CD4-positive, alpha-beta T cell treated with Interleukin-12 subunit alpha and Interleukin-12 subunit beta, for 1 hour (primary cell): ENCODE results near the gene ADCY10.
"Not testable (repeated sequence)": the region's sequence is repeated elsewhere in the genome, so short reads cannot be mapped to it uniquely, and the experiment has no call there.

Experiments
- DNase-seq: peaks from one replicate; pipeline ENCODE4 v3.0.0-alpha.2; 2020

Gene ADCY10

DNA sequence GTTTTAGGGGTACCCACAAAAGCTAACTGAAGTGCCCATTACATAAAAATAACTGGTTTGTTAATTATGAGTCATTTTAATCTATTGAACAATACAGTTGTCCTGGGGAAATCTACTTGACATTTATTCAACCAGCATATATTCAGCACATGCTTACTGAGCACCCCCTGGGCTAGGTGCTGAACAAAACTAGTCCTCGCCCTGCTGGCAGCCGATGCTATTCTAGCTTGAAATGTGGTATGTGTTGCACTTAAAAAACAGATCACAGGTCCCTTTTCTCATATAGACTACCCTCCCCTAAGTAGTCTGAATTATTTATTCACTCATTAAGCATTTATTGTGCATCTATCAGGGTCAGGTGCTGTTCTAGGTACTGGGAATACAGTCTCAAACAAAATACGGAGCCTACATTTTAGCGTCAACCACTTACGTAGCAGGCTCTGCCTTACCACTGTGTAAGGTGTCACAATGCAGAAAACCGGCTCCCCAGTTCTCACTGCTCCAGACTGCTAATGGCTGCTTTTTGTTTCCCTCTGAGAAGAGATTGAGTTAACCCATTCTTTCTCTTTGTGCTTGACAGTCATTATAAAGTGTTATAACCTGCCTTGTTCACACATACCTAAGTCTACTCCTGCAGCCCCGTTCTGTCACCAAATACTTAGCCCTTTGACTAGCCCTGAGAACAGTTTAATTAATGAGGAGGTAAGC lies 57.1 kb downstream of the ADCY10 start:
- no peak for DNase-seq

DNA sequence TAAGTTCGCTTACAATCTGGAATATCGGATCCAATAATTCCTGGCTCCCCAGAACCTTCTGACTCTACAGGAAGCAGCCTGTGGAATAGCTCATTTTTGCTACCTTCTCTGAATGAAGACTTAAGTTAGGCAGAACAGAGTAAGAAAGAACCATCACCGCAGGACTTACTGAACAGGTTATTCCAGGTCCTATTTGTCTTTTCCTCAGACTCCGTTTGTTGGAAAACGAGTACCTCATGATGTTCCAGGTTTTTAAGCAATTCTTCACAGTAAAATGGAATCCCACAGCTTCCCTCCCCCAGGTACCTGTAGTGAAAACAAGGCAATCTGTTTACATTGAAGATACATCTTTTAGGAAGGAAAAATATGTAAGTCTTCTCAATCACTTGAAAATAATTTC lies 59.8 kb downstream of the ADCY10 start:
- DNase-seq = no peak

GRCh38 chr1:167849666-167850065 lies 64.3 kb downstream of the ADCY10 start:
- no peak for DNase-seq

- DNase-seq = no peak
Measured at GRCh38 chr1:167842872-167843271, 71.1 kb downstream of the ADCY10 start.

GRCh38 chr1:167841530-167841929 lies 72.4 kb downstream of the ADCY10 start:
- DNase-seq = no peak

DNA sequence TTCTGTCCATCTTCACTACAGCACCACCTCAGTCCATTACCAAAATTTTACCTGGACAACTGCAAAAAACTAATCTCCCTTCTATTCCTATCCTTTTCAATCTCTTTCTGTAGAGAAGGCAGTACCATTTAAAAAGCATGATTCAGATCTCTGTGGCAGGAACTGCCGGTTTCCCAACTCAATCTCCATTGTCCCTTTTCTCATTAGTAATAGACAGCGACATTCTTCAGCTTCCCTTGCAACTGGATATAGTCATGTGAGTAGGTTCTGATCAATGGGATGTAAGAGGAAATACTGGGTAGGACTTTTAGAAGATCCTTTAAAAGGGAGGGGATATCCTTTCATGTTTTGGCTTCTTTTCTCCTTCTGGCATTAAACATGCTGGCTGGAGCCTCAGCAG lies 74.9 kb downstream of the ADCY10 start:
- no peak for DNase-seq

DNA sequence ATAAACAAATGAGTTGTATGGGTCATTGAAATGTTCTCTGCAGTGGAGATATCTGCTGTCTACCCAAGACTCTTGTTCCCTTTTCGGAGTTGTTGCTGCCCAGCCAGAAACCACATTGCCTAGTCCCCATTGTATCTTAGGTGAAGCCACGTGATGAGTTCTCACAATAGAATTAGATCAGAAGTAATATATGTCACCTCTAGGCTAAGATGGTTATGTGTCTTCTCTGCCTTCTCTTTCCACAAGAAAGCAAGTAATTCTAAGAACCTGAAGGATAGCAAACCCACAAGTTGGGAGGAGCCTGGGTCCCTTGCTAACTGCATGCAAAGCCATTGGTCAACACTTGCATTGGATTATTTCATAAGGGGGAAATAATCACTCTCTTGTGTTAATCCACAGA lies 76.6 kb downstream of the ADCY10 start:
- no peak for DNase-seq

GRCh38 chr1:167836197-167836596 lies 77.7 kb downstream of the ADCY10 start:
- no peak for DNase-seq

DNA sequence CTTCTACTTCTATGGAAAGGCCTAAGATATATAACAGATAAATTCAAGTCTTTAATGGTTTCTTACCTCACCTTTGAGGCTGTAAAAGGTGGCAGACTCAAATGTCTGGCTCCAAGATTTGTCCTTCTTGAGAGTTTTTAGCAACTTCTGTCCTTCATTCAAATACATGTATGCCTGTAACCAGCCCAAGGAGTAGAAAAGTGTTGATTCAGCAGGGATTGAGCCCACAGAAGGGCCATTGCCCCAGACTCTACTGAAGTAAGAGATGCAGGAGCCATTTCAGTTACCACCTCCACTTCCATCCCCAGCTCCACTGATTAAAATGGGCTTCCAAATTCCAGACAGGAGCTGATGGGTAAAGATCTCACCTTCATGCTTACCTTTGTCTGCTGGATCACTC lies 80.0 kb downstream of the ADCY10 start:
- no peak for DNase-seq

DNA sequence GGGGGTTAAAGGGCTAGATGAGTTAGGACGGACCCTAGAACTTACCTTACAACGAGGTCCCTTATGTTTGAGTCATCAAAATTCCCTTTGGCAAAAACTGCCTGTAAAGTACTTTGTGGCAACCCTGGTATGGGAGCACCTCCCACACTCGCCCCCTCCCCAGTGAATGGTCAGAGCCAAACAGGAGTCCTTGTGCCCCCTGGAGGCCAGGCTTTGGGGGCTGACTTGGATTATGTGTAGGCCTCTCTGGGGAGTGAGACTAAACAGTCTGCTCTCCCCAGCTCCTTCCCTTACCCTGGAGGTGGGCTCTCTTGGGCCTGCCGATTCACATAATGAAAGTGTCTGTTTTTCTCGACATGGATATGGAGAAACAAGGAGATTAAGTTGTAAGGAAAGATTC lies 81.2 kb downstream of the ADCY10 start:
- DNase-seq = no peak

DNA sequence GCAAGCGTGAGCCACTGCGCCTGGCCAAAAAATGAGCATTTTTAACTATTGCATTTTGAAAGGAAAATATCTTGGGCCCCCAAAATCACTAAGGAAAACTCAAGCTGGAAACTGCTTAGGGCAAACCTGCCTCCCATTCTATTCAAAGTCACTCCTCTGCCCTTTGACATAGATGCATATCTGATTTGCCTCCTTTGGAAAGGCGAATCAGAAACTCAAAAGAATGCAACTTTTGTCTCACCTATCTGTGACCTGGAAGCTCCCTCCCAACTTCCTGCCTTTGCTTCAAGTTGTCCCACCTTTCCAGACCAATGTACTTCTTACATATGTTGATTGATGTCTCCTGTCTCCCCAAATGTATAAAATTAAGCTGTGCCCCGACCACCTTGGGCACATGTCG lies 83.3 kb downstream of the ADCY10 start:
- not testable (repeated sequence) for DNase-seq

DNA sequence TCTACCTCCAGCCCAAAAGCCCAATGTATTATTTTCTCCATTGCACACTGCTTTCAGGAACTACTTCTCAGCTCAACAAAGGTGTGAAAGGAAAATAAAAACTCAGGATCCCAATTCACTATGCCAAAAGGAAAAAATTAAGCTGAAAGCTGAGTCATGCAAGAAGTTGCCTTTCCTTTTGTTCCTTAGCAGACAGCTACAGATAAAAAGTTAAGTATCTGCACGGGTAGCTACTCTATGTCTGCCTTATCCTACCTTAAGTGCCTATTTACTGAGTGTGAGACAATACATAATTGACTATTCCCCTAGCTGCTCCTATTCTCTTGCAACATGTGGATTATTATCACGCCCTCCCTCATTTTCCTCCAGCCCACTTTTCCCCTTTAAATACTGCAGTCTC lies 84.1 kb downstream of the ADCY10 start:
- DNase-seq = no peak

DNA sequence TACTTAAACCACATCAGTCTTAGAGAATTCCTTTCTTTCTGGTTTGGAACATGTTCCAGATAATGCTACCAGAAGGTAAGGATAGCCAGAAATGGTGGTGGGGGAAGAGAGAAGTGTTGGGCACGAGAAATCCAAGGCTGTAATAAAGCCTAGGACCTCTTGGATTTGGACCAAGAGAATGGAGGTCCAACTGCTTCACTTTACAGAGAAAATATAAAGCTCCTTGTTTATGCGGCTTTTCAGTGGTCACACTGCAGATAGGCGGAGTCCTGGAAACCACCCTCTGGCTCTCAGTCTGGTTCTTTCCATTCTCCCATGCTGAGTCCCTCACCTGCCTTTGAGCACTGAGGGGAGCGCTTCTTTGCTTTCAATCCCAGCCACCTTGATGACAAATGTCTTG lies 87.8 kb downstream of the ADCY10 start:
- no peak for DNase-seq

- no peak for DNase-seq
Measured at GRCh38 chr1:167825419-167826079, 88.4 kb downstream of the ADCY10 start.

DNA sequence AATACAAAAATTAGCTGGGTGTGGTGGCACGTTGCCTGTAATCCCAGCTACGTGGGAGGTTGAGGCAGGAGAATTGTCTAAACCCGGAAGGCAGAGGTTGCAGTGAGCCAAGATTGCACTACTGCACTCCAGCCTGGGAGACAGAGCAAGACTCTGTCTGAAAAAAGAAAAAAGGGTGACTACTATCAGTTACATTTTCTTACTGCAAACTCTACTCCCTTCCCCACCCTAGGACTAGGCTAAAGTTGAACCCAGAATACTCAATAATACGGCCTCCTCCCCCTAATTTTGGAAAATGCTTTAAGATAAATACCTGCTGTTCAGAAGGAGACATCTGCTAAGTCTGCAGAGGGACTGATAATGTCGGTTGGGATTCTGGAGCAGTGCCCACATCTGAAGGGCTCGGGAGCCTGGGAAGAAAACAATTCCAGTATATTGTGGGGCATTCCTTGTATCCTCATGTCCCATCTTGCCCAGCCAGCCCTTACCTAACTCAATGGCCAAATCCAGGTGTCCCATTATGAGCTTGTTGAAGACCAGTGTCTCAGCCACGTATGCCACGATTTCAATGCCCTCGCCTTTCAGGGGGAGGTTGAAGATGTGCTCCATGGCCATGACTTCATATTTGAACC lies 89.7 kb downstream of the ADCY10 start:
- no peak for DNase-seq

- DNase-seq = no peak
Measured at GRCh38 chr1:167821969-167822685, 91.8 kb downstream of the ADCY10 start.

- no peak for DNase-seq
Measured at GRCh38 chr1:167821356-167821685, 92.6 kb downstream of the ADCY10 start.

DNA sequence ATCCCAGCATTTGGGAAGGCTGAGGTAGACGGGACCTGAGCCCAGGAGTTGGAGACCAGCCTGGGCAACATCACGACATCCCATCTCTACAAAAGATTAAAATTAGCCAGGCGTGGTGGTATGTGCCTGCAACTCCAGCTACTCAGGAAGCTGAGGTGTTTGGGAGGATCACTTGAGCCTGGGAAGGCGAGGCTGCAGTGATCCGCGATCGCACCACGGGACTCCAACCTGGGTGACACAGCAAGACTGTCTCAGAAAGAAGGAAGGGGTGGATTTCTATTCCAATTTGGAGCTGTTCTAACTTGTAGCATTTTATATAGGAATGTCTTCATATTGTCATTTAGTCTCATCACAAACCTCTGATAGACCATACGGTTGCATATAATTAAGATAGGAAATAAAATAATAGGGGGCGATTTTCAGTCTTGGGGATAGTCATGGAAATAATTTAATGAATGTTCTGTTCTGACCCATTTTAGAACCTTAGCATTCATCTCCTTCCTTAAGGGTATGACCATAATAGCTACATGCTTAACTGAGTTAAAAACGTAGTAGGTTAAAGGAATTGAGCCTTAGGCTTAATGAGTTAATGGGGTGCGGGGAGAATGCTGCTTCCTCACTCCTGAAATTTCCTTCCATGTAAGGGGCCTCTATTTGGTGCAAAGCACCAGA lies 93.1 kb downstream of the ADCY10 start:
- DNase-seq = no peak

DNA sequence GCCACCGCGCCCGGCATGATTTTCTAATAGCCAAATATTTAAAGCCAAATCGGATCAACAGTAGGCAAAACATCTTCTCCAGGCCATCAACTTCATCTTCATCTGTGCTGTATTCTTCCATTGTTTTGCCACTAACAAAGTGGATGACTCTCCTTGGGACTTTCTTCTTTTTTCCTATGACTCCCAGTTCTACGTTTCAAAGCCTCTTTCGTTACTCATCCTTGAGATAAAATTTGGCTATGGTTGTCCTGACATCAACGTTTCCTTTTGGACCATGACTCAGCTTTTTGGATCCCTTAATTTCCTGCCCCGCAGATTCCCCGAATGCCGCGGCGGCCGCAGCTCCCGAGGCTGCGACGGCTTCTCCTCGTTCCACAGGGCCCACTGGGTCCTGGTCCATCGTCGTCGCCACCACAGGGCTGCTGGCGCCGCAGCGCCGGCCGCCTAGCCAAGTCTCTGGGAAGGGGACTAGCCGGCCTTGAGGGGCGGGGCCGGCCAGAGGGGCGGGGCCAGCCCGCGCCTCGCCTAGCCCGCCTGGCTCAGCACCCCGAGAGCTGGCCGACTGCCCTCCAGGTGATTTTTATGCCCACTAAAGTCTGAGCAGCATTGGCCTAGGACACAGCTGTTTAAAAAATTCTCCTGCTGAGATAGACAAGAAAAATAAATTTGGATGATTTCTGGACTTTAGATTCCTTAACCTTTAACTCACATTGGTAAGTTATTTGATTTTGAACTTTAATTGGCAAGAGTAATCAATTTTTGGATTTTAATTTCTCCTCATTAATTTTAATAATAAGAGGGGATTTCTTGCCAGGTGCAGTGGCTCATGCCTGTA lies 93.9 kb downstream of the ADCY10 start:
- DNase-seq = no peak

DNA sequence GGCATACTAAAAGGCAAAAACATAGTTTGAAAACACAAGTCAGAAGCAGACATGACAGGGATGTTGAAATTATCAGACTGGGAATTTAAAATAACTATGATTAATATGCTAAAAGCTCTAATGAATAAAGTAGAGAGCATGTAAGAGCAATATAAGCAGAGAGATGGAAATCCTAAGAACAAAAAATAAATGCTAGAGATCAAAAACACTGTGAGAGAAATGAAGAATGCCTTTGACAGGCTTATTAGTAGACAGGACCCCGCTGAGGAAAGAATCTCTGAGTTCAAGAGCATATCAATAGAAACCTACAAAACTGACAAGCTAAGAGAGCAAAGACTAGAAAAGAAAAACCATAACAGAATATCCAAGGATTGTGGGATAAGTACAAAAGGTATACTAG lies 98.3 kb downstream of the ADCY10 start:
- no peak for DNase-seq

DNA sequence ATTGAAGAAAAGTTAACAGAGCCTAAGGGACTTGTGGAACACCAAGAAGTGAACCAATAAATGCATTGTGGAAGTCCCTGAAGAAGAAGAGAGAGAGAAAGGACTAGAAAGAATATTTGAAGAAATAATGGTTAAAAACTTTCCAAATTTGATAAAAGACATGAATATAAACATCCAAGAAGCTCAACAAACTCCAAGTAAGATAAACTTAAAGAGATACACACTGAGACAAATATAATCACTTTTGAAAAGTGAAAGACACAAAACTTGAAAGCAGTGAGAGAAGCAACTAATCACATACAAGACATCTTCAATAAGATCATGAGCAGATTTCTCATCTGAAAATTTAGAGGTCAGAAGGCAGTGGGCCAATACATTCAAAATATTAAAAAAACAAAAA lies 101.0 kb downstream of the ADCY10 start:
- DNase-seq = no peak

DNA sequence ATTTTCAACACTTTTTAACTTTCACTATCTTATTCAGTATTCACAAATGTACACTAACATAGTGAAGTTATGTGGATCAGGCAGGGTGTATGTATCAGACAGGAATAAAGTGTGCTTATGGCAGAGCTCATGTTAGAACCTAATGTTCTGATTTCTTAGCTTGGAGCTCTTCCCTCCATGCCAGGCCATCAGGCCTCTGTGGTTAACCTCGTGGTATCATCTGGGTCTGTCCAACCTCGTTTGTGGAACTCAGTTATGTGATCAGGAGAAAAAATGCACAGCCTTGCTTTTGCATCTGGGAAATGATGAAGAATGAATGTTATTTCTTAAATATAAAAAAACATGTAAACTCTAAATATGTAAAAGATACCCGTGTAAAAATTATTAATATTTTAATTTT lies 105.2 kb downstream of the ADCY10 start:
- no peak for DNase-seq
